ENCODE results near the gene ARRB2. TPM values are rescaled to one million over a fixed set of nuclear protein-coding genes. Genes with fewer than 3 reads are reported as not detected.
A peak's percentile ranks its signal among the peaks of the same experiment; 100 is the strongest.

Gene ARRB2
- total RNA-seq, 2 experiments from 2014 or later, result 348 to 365 TPM

DNA sequence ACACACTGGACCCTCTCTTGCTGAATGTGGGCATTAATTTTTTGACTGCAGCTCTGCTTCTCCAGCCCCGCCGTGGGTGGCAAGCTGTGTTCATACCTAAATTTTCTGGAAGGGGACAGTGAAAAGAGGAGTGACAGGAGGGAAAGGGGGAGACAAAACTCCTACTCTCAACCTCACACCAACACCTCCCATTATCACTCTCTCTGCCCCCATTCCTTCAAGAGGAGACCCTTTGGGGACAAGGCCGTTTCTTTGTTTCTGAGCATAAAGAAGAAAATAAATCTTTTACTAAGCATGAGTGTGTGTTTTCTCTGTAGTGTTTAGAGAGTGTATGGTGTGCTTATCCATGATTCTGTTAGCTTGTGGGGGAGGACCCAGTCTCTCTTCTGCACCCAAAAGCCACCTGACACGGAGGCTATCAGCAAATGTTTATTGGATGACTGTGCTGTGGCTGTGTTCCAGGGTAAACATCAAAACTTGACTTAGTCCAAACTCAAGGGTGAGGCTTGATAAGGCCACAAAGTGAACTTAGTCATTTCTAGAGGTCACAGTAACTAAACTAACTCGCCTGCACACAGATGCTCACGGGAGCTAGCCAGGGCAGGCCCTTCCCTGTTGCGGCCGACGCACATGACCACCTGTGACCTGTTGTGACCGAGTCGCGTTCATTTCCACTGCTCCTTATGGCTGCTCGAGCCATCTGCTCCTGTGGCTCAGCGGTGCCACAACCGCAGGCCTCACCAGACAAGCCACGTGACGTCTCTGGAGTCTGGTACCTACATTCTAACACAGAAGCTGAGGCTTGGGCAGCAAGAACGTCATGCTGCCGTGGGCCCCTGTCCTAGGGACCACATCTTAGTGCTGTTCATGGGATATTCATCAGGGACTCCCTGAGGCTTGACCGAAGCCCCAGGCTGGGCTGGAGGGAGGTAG is 11.0 kb downstream of the ARRB2 start:
- H3K27me3 Mint-ChIP-seq, result no peaks in the 10 kb centered on the region
- ATAC-seq (peak; percentile 50), DNase-seq (peak; percentile 71)
- peak overlapping the region; percentile 47 for H3K27ac Mint-ChIP-seq
- H3K36me3 Mint-ChIP-seq, result peaks cover 59% of the 10 kb centered on the region
- CTCF ChIA-PET, result interaction anchor here (1.3 to 2.1 kb wide), 2 partner anchors 9 to 11 kb away, joined by 3 to 5 read pairs; partner anchors contain the start of gene ARRB2
- H3K4me1 Mint-ChIP-seq, result peaks cover 63% of the 10 kb centered on the region
- H3K9me3 Mint-ChIP-seq (ENCODE audit: low read depth), result no peaks in the 10 kb centered on the region
- H3K4me3 Mint-ChIP-seq, result no peak overlapping the region

DNA sequence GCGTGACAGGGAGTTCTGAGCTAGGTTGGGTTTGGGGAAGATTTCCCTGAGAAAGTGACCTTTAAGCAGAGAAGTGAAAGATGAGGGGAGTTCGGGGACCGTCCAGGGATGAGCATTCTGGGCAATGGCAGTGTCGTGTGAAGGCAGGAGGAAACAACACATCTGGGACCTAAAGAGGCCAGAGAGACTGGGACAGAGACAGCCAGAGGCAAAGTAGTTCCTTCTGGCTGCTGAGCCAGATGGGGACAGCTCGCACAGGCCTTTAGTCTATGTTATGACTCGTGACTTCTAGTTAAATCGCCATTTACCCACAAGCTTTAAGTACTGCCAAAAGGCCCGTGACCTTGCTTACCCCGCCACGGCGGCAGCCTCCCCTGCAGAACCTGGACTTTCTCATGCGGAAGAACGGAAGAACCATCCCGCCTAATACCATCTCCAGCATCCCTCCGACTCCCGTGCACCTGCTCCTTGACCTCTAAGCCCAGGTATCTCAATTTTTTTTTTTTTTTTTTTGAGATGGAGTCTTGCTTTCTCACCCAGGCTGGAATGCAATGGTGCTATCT is 12.3 kb downstream of the ARRB2 start:
- no peak for ATAC-seq
- H3K4me3 Mint-ChIP-seq, result no peak overlapping the region
- peaks cover 48% of the 10 kb centered on the region for H3K36me3 Mint-ChIP-seq
- no peaks in the 10 kb centered on the region for H3K27me3 Mint-ChIP-seq
- CTCF ChIA-PET, result interaction anchor here (1.3 to 2.1 kb wide), 2 partner anchors 8 to 13 kb away, joined by 3 to 5 read pairs; partner anchors contain the start of gene ARRB2
- H3K9me3 Mint-ChIP-seq (ENCODE audit: low read depth), result no peaks in the 10 kb centered on the region
- DNase-seq, result no peak
- H3K4me1 Mint-ChIP-seq, result peaks cover 56% of the 10 kb centered on the region
- H3K27ac Mint-ChIP-seq, result no peak overlapping the region

DNA sequence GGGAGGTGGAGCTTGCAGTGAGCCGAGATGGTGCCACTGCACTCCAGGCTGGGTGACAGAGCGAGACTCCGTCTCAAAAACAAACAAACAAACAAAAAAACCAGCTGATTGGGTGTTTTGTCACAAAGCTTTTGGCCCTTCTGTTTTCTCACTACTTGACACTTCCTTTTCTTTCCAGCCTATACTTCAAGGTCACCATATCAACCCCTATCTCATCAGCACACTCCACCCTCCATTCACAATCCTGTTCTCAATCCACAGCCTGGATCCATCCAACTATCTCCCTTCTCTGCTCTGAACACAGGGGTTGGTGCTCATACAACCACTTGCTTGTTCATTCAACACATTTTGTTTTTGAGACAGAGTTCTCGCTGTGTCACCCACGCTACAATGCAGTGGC is 14.2 kb downstream of the ARRB2 start:
- H3K27ac Mint-ChIP-seq, result no peak overlapping the region
- no peak for ATAC-seq
- peaks cover 33% of the 10 kb centered on the region for H3K36me3 Mint-ChIP-seq
- no peak overlapping the region for H3K4me3 Mint-ChIP-seq
- CTCF ChIA-PET, result interaction anchor here (1.2 kb wide), 2 partner anchors 11 to 177 kb away, joined by 3 read pairs; no protein-coding TSS in a partner anchor
- peaks cover 61% of the 10 kb centered on the region for H3K4me1 Mint-ChIP-seq
- no peak for DNase-seq
- H3K27me3 Mint-ChIP-seq, result no peaks in the 10 kb centered on the region
- H3K9me3 Mint-ChIP-seq (ENCODE audit: low read depth), result no peaks in the 10 kb centered on the region

DNA sequence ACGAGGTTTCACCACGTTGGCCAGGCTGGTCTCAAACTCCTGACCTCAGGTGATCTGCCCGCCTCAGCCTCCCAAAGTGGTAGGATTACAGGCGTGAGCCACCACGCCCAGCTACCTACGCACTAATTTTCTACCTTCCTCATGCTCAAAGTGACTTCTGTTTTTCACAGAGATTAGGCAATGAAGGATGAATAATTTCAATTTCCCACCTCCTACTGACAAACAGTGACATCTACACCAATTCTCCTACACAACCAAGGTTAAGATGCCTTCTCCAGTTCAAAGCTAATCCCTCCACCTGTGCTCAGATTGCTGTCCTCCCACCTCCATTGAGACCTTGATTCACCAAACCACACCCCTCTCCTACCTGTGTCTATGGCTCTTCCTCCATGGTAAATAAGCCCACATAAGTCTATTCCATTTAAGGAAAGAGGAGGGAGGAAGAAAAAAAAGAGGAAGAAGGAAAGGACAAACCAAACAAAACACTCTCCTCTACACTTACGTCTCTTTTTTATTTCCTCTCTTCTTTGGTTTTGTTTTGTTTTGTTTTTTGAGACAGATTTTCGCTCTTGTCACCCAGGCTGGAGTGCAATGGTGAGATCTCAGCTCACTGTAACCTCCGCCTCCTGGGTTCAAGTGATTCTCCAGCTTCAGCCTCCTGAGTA is 15.3 kb downstream of the ARRB2 start:
- H3K36me3 Mint-ChIP-seq, result peaks cover 22% of the 10 kb centered on the region
- H3K9me3 Mint-ChIP-seq (ENCODE audit: low read depth), result no peaks in the 10 kb centered on the region
- peaks cover 55% of the 10 kb centered on the region for H3K4me1 Mint-ChIP-seq
- CTCF ChIA-PET, result interaction anchor here (0.8 to 1.8 kb wide), 3 partner anchors 16 to 64 kb away, joined by 3 to 4 read pairs (median 4); partner anchors contain the start of gene ARRB2
- peak overlapping the region; percentile 53 for H3K27ac Mint-ChIP-seq
- no peak for DNase-seq
- no peak for ATAC-seq
- no peaks in the 10 kb centered on the region for H3K27me3 Mint-ChIP-seq
- H3K4me3 Mint-ChIP-seq, result no peak overlapping the region

DNA sequence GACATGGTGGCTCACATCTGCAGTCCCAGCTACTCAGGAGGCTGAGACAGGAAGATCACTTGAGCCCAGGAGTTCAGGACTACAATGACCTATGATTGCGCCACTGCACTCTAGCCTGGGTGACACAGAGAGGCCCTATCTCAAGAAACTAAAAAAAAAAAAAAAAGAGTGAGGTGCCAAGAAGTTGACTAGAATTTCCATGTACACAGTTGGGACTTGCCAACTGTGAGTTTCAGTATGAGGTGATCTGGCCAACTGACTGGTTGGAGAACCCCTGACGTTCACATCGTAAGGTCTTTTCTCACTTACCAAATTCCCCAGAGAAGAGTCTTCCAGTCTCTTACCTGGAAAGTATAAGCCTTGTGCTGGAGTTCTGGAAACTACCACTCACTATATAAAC is 17.7 kb downstream of the ARRB2 start:
- CTCF ChIA-PET, result interaction anchor here (2.8 to 3.8 kb wide), 2 partner anchors 13 to 16 kb away, joined by 8 to 16 read pairs; no protein-coding TSS in a partner anchor
- H3K27ac Mint-ChIP-seq, result peak overlapping the region; percentile 88
- peaks cover 53% of the 10 kb centered on the region for H3K4me1 Mint-ChIP-seq
- ATAC-seq, result peak; percentile 2
- H3K27me3 Mint-ChIP-seq, result no peaks in the 10 kb centered on the region
- H3K9me3 Mint-ChIP-seq (ENCODE audit: low read depth), result no peaks in the 10 kb centered on the region
- peaks cover 7% of the 10 kb centered on the region for H3K36me3 Mint-ChIP-seq
- peak; percentile 64 for DNase-seq
- peak overlapping the region; percentile 38 for H3K4me3 Mint-ChIP-seq

DNA sequence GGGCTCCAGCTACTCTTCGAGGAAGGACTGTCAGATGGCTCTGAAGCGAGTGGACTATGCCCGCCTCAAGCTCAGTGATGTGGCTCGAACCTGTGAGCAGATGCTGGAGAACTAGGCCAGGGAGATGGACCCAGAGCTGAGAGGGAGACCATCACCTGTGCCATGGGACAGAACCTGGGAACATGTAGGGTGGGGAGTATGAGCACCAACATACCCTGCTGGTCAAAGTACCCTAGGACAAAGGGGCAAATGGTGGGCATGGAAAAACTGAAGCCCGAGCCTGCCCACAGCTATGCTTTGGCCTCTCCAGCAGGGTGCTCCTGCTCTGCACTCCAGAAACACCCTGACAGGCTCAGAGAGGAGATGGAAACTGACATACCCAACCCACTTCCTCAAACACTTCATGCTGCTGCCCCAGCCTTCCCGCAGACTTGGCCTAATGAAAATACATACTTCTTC is 22.7 kb downstream of the ARRB2 start:
- ATAC-seq, result no peak
- Mint-ChIP-seq H3K9me3 (ENCODE audit: low read depth) (no peaks in the 10 kb centered on the region), H3K27me3 (peaks cover 4% of the 10 kb centered on the region), H3K36me3 (peaks cover 1% of the 10 kb centered on the region), H3K4me1 (peaks cover 47% of the 10 kb centered on the region), H3K4me3 (peak overlapping the region; percentile 91), H3K27ac (no peak overlapping the region)
- no peak for DNase-seq
- CTCF ChIA-PET, result interaction anchor here (1.1 to 2.4 kb wide), 3 partner anchors 57 to 155 kb away, joined by 3 to 19 read pairs (median 5); no protein-coding TSS in a partner anchor

DNA sequence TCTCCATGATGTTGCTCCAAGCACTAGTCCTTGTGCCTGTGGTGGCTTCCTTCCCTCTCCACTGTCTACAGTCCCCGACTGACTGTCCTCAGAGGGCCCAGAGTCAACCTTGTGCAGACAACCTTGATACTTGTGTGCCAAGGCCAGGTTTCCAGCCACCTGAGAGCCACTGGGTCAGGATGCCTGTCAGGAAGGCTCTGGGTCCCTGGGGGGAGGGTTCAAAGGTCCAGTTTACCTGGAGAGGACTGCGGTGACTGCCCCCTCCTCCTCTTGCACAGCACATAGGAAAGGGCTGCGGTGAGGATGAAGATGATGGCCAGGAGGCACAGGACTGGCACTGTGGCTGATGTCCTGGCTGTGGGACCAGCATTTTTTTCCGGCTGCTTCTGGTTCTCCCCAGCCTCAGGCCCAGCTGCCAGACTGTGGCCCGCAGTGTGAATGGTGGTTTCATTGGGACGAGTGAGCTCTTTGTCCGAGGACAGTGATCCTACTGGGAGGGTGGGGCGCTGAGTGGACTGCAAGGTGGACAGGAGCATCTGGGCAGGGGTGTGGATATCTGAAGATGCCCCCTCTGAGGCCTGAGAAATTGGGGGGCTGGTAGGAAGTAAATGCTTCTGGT is 24.5 kb downstream of the ARRB2 start:
- H3K4me1 Mint-ChIP-seq, result peaks cover 42% of the 10 kb centered on the region
- no peak for DNase-seq
- peaks cover 1% of the 10 kb centered on the region for H3K36me3 Mint-ChIP-seq
- H3K9me3 Mint-ChIP-seq (ENCODE audit: low read depth), result no peaks in the 10 kb centered on the region
- CTCF ChIA-PET, result interaction anchor here (1.0 kb wide), 1 partner anchor 55 kb away, joined by 3 read pairs; no protein-coding TSS in a partner anchor
- H3K27me3 Mint-ChIP-seq, result peaks cover 15% of the 10 kb centered on the region
- ATAC-seq, result no peak
- no peak overlapping the region for H3K4me3 Mint-ChIP-seq
- H3K27ac Mint-ChIP-seq, result no peak overlapping the region

DNA sequence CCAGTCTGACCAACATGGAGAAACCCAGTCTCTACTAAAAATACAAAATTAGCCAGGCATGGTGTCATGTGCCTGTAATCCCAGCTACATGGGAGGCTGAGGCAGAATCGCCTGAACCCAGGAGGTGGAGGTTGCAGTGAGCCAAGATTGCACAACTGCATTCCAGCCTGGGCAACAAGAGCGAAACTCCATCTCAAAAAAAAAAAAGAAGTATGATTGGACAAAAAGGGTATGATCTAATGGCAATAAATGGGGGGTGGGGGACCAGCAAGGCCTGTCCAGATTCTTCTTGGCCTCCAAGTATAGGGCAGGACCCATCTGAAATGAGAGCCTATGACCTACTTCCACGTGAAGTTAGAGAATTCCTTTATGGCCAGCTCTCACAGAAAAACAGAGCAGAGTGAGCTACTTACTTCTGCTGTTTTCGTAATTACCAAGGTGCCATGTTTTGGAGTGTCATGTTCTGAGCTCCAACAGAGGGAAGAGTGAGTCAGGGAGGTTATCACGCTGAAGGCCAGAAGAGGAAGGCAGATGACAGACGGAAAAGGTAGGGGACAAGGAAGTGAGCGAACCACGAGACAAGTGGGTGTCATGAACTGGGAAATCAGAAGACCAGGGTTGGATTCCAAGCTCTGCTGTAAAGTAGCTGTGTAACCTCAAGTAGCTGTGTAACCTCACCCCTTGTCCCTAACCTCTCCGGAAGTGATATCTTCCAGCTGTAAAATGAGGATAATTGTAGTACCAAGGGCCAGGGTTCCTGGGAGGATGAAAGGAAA is 25.6 kb downstream of the ARRB2 start:
- peaks cover 1% of the 10 kb centered on the region for H3K36me3 Mint-ChIP-seq
- DNase-seq, result no peak
- H3K27me3 Mint-ChIP-seq, result peaks cover 25% of the 10 kb centered on the region
- ATAC-seq, result no peak
- H3K27ac Mint-ChIP-seq, result peak overlapping the region; percentile 13
- no peak overlapping the region for H3K4me3 Mint-ChIP-seq
- CTCF ChIA-PET, result interaction anchor here (0.6 to 1.8 kb wide), 2 partner anchors 54 to 538 kb away, joined by 3 to 12 read pairs; no protein-coding TSS in a partner anchor
- no peaks in the 10 kb centered on the region for H3K9me3 Mint-ChIP-seq (ENCODE audit: low read depth)
- H3K4me1 Mint-ChIP-seq, result peaks cover 41% of the 10 kb centered on the region

DNA sequence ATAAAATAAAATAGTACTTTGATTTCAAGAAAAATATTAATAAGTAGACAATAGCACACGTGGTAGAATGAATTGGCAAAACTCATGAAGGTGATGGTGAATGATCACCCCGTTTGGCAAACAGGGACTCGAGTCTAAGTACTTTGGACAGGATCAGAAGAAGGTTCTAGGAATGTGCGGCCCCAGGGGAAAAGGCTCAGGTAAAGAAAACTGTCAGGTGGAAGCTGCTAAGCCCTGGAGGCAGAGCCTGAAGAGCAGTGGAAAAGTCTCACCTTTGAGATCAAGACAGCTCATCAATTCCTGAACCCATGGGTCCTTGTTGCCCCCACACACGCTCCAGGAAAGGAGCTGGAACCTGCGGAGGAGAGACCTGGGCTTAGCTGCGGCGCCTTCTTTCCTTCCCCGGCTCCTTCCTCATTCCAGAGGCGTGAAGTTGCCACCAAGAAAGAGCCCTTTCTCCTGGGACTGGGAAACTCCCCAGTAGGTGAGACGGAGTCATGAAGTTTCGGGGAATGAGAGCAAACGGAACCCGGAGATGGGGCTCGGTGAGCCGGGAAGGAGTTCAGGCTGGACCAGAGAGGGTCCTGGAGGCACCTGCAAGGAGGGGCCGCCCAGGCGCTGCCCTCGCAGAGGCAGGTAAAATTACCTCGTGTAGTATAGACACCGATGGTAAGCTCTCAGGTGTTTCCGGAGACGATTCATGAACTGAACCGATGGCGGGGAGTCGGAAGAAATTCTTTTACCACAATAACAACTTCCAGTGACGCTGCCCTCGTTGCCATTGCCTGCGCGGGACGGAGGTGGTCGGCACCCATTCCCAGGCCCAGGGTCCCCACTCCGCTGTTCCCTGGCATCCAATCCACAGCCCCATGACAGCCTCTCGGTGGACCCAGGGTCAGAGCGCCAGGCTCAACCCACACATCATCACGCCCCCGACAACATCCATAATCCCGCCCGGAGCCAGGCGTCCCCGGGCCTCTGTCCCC is 28.0 kb downstream of the ARRB2 start:
- H3K27ac Mint-ChIP-seq, result no peak overlapping the region
- peak overlapping the region; percentile 71 for H3K4me3 Mint-ChIP-seq
- ATAC-seq (peak; percentile 20), DNase-seq (no peak)
- peaks cover 1% of the 10 kb centered on the region for H3K36me3 Mint-ChIP-seq
- peaks cover 23% of the 10 kb centered on the region for H3K4me1 Mint-ChIP-seq
- peaks cover 30% of the 10 kb centered on the region for H3K27me3 Mint-ChIP-seq
- CTCF ChIA-PET, result interaction anchor here (0.7 to 2.5 kb wide), 5 partner anchors 9 to 32 kb away, joined by 3 to 5 read pairs (median 3); partner anchors contain the start of gene ARRB2
- H3K9me3 Mint-ChIP-seq (ENCODE audit: low read depth), result no peaks in the 10 kb centered on the region

DNA sequence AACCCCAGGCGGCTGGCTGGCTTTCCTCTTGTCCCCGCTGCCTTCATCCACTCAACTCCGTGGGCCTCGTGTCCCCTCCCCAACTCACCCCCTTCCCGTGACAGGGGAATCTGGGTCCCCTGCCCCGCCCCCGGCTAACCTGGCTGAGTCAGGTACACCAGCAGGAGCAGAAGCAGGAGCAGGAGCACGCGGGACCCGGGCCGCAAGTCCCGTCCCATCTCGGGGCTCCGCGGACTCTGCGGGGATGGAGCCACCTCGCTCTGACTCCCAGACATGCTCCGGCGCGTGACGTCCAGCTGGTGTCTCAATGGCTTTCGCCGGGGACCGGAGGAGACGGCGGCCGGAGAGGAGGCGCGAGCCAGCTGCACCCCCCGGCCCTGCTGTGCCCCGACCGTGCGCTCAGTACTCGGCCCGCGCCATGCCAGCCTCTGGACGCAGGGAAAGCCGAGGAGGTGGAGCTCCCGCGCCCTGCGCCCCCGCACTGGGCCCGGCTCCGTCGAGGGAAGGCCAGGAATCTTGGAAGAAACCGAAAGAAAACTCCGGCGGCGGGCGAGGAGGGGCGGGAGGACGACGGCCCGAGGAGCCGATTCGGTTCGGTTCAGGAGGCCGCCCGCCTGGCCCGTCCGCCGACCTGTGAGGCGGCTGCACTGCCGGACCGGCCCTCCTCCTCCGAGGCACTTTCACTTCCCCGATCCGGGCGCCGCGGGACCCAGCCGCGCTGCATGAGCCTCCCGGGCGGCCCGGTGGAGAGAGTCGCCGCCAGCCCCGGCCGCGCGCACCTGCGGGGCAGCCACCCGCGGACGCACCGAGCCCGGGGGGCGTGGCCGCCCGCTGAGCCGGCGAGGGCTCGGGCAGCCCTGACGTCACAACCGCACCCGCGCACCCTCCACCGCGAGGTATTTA is 28.9 kb downstream of the ARRB2 start, which contains the start of the genes CXCL16 and ZMYND15:
CXCL16 (minus strand) TSS at position 807 of the 903 bp plus-strand sequence; CDS start at position 218, 589 bp downstream.
ZMYND15 (plus strand) TSS at position 712 of the 903 bp plus-strand sequence. CDS start 716 bp downstream, outside the sequence.
- Mint-ChIP-seq H3K27ac (no peak within 1 kb of the TSS), H3K27me3 (peaks cover 30% of the 10 kb centered on the region), H3K4me3 (peak within 1 kb of the TSS; percentile 71), H3K4me1 (peaks cover 20% of the 10 kb centered on the region), H3K9me3 (ENCODE audit: low read depth) (no peaks in the 10 kb centered on the region), H3K36me3 (no peaks in the 10 kb centered on the region)
- CTCF ChIA-PET, result interaction anchor here (0.9 to 2.5 kb wide), 3 partner anchors 24 to 33 kb away, joined by 3 to 5 read pairs (median 3); no protein-coding TSS in a partner anchor
- ATAC-seq (peak; percentile 75), DNase-seq (peak; percentile 57)

Data from activated CD8-positive, alpha-beta memory T cell treated with anti-CD3 and anti-CD28 coated beads, Interleukin-2, amount 10 ng/mL, durations not matched to agents 7 days and 5 days (primary cell).